ENCODE data around the gene OSBPL5.

DNA sequence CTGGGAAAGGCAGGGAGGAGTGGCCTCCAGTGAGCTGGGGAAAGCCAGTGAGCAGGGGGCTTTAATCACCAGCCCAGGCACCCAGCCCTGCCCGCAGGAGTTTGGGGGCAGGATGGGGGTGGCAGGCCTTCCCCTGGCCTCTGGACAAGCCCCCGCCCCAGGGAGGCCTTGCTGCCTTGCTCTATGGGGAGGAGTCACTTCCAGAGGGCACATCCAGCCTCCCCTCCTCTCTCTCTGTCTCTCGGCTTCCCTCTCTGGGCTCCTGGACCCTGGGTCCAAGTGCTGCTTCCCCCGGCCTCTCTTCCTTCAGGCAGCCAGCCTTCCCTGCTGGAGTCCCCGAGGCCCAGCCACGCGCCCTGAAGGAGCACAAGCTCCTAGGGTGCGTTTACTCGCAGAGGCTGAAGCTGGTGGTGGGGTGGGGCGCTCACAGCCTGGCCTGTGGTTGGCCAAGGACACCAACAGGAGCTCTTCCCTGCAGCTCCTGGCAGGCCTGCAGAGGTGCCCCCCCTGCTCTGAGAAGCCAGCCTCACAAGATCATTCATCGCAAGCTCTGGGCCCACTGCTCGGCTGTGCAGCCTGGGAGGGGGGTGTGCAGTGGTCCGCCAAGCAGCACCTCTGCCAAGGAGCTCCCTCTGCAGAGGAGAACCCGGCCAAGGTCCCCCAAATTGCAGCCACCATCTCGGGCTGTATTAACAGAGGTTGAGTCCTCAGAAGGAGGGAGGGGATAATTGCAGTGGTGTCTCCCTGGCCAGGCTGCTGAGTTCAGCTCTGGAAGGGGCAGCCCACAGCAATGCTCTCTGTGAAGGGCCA lies 25.4 kb downstream of the OSBPL5 start:
- TF ChIP-seq CTCF (conservative IDR thresholded peaks at IDR 0.05; ENCODE audit: low read depth, low read length) (no peak), EZH2 (IDR thresholded peaks at IDR 0.05; ENCODE audit: borderline replicate concordance, low read depth, low read length, poor library complexity, severe bottlenecking) (no peak)
